GM18858 (cell line): Measurements from ENCODE around the gene CEP95.

Source experiments
- ATAC-seq: cut with Tn5 transposase; IDR thresholded peaks from one replicate; pipeline ENCODE4 v1.9.1; 2021; ENCODE audit not compliant: unreplicated experiment

The CEP95 gene

DNA sequence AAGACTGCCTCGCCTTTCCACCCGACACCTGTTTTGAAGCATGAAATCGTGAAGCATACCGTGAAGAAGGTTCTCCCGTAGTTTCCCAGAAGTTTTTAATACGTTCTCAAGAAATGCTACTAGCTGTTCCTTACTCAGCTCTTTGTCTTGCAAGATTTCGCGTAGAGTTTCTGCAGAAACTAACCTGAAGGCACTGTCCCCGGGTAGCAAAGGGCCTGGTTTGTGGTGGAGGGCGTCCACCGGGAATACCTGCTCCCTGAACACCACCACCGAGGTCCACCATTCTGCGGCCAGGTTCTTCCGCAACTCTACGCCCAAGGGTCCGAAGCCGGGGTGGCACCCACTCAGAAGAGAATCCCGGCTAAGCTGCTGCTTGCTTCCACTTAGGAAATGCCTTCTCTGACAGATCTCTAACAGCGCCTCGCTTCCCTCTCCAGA, 10.4 kb upstream of the CEP95 start:
- no peak for ATAC-seq

DNA sequence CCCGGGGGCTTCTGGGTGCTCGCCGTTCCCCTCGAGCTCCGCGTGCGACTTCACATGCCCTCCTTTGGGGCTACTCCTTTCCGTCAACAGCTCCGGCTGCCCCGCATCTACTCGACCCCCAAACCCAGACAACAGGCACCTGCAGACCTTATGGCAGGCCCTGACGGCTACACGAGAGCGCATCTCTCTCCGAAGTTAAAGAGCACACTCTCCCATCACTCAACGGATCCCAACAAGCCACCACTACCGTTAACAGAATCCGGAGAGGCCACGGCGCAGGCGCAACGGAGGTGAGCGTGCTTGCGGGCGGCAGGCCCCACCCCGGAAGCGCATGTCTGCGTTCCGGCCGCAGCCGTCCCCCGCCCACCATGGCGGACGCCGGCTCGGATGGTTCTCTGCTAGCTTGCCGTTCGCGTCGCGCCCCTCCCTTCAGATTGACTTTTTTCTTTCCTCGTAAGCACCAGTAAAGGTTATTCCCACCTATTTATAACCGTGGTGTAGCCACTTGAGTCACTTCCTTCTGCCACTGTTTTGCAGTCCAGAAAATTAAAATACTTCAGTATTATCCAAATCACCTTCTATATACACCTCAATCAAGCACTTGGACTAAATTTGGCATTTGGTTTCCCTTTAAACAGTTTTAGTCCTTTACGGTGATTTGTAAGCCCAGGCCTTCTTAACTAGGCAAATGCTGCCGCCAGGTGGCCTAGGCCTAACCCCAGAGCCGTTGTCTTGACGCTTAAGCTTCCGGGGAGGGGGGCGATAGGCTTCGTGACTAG, 9.8 kb upstream of the CEP95 start, which contains the start of gene POLG2:
Gene POLG2 (minus strand): TSS at position 269 of the 779 bp plus-strand sequence. CDS start 86 bp downstream, at position 183.
- peak; percentile 75 for ATAC-seq

DNA sequence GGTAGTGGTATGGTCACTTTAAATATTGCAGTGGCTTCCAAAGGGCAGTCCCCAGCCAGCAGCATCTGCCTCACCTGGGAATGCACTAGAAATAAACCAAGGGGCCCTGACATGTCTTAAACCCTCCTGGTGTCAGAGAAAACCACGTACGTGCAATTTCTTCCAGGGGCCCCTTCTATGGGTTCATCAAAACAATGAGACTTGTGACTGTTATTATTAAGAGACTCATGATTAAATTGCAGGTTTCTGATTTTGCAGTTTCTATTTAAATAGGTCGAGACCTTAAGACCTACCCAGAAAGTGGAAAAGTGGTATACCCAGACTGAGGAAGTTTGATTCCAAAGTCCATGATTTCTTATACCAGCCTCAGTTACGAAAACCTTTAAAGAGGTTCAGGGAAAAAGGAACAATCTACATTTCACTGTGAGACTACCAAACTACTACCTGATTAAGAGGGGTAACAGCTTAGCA, 9.2 kb upstream of the CEP95 start:
- ATAC-seq, result no peak

DNA sequence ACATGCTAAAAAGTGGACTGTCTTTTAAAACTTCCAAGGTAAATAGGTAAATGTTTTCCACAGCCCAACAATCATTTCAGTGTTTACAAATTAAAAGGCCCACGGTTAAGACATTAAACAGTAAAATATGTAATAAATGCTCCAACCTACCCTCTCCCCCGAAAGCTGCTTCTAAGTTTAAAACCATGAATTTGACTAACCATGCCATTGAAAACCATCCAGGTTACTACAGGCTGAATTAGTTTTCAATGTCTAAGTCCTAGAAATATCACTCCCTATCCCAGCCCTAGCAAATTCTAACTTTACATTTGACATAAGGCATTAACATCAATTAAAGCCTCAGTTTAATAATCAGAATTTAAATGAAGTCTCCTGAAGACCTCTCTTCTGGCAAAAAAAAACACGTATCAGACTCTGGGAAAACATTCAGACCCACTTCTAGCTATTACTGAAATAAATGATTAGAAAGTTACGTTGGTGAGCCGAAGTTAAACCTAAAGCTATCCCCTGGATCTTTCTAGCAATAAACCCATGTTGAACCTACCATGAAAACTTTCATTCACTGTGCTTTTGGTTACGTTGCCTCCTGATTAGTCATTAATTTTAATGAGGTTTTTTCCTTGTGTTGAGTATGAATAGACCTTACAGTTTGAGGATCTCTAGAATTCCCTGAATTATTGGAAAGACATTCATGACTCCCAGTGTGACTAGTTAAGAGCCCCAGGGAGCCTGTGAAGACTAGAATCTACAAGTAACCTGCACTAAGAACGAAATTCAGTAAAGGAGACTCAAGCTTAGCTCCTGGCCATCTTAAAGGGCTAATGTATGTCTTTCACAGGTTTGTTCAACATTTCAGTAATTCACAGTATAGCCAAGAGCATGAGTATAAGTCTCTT, 8.2 kb upstream of the CEP95 start:
- no peak for ATAC-seq

DNA sequence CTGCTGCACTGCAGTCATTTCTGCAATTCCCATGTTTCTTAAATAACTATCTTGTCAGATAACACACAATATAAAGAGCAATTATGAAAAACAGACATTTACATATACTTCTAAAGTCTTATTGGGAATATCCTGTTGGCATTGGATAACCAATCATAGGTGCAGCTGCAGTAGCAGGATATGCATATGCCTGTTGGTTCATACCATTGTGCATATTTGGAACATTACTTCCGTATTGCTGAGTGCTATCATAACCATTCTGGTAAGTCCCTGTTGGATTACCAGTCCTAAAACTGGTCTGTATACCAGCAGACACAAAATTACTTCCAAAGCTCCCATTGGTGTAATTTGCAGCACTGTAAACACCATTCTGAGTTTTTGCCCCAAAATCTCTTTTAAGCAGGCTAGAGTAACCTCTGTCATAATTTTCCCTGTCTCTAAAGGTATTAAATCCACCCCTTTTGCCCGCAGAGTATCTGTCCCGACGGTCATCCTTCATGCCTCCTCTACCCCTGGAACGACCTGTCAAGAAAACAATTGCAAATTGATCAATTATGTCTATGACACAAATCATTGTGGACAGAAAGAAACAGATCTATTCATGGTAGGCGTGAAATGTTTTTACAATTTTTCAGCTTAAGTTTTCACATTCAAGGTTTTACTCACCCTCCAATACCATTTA, 6.8 kb upstream of the CEP95 start:
- ATAC-seq, result no peak

DNA sequence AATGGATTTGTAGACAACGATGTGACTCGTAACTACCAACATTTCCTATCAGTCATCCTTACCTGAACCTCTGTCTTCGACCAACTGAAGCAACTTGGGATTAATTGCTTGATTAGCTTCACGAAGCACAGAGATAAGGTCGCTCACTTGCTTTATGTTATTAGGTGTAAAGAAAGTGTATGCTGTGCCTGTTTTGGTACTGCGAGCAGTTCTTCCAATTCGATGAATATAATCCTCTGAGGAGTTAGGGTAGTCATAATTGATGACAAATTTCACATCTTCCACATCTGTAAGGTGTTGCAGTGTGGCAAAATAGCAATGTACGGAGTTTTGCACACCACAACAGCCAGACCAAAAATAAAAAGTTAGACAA, 6.3 kb upstream of the CEP95 start:
- ATAC-seq, result no peak

DNA sequence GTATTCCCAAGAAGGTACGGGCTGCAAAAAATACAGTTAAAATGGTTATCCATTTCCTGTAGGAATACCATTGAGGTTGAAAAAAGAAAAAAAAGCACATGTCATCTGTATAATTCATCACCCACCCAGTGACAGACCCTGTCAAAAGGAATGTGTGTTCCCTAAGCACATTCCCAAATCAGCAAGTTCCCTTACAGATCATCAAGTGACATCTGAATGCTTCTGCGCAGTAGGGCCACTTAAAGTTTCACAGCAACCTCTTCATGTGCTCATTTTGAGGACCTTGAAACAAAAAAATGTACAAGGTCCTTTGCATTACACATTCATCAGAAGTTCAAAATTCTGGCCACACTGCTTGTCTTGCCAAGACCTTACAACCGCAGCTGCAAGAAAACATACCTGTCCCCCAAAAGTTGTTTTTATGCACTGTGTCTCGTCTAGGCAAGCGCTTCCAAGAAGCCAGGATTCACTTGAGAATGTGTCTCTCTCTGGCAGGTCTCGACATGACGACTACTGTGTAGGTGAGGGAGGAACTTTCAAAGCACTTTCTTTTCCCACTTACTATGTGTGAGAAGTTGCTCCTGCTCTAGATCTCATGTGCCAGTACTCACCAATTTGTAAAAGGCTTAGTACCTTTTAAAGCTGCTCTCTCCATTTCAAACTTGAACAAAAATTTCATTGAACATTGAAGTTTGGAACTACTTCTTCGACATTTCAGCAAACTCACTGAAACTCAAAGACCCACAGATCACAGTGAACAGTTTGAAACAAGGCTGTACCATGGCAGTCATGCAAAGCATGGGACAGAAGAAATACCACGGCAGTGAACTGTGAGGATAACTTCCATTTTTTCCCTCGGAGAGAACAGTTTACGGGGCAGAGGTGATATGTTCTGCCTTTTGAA, 5.7 kb upstream of the CEP95 start:
- no peak for ATAC-seq

DNA sequence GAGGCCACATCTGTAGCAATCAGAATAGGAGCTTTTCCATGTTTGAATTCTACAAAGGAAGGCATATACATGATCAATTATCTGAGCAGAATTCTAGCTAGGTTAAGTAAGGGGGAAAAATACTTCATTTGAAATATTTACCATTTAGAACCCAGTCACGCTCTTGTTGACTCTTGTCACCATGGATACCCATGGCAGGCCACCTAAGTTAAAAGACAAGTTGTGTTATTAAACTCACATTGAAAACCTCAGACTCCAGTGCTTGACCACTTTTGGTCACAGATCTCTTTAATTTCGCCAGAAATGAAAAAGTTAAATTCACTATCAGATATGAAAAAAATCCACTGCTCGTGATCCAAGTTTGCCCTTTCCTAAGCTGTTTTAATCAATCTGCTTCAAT, 4.8 kb upstream of the CEP95 start:
- ATAC-seq, result no peak

DNA sequence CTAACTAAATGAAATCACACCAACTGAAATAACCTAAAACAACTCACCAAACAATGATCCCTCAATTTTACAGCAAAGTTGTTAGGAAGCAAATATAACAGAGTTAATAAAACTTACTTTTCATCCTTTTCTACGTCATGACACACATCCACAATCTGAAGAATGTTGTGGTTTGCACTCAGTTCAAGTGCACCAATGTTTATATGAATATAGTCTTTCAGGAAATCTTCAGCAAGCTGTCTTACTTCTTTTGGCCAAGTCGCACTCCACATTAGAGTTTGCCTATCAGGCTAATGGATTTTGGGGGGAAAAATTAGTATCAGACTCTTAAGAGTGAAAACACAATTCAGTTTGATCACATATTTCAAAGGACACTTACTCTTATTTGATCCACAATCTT, 4.0 kb upstream of the CEP95 start:
- ATAC-seq, result no peak

DNA sequence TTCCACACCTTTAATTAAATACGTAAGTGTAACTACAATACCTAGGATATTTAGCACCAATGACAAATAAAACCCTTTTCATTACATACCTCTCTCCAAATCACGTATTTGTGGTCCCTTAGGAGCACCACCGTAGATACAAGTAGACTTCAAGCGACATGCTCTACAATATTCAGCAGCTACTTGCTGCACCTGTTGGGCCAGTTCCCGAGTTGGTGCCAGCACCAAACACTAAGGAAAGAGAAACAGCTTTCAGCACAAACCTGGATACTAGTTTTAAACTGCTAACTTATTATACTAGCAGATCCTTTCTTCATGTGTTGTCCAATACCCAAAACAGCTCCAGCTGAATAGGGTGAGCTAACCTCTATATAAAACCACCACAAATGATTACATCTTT, 3.4 kb upstream of the CEP95 start:
- ATAC-seq, result no peak

DNA sequence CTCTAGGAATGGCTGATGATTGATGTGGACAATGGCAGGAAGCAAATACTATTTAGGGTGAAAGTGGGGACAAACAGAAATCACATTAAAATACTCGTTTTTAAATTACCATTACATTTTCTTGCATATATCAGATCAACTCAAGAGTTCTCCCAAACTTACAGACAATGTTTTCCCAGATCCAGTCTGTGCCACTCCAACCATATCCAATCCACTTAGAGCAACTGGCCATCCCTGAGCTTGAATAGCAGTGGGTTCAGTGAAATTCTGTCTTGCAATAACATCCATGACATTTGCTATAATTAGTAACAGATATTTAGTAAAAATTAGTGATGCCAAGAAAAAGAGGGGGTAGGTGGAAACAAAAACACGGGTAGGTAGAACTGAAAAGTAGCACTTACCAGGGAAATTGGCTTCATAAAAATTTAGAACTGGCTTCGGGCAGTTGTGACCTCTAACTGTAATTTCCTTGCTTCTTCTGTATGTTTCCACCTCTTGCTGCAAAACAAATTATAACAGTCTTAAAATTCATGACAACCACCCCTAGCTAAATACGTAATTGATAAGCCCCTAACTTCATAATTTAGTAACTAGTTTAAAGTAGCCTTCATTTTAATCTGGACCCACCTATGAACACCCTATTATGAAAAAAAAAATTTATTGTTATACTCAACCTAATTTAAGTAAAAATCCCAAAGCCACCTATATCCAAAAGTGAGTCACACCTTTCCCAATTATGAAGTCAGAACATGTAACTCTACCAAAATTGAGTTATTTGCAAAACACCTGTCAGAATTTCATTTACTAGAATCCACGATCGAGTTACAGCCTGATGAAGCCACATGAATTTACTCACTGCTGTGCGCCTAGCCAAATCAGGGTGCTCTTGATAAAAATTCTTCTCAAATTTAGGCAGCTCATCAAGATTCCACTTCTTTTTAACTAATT, 2.7 kb upstream of the CEP95 start:
- ATAC-seq, result no peak

DNA sequence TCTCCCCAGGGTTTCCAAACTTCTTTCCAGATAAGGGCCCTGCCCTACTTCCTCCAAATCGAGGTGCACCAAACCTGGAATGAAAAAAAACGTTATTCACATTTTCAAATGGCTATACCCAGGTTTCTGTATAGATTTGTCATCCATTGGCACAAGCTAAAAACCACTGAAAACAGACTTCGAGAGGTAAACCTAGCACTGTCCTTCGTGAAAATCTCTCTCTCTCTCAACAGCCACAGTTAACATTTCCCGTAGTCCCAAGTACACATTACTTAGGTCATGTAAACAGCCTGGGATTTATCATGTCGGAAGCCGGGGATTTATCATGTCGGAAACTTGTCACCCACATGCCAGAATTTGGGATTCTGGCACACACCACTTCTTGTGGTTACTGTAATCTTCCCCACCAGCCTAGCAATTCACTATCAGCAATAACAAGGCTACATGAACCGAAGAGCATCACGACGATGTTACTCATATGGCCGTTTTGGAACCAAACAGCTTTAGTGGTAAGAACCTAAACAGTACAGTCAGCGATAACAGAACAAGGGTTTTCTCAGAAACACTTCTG, 1.9 kb upstream of the CEP95 start:
- no peak for ATAC-seq

DNA sequence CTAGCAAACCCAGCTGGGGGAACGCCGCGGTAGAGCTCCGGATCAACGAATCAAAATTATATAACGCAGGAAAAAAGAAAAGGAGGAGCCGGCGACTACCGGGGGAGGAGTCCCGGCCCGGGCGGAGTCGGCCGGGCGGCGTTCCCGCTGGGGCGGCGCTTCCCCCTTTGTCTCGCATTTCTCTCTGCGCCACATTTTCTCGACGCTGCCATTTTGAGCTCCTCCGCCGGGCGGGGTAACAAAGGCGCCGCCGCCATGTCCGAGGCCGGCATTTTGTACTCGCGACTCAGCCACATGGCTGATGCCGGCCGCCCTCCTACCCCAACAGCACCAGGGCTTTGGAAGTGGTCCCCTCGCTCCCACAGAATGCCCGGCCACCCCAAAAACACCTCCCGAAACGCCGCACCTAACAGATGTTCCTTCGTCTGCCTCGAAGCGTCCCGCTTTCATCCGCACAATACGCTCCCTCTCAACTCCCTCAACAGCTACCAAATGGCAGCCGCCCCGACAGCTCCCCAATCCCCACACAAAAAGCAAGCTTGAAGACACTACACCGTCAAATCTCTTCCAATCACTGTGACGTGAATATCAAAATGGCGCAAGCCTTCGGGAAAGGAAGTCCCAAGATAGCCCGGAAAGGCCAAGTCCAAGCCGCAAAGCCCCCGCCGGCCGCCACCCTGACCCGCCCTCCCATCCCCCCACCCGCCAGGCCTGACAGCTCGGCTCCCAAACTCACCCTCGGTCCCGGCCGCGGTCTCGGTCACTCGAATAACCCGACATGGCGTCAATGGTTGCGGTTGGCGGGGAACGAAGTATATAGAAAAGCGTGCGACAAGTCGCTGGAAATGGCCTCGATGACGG, 1.2 kb upstream of the CEP95 start:
- no peak for ATAC-seq

DNA sequence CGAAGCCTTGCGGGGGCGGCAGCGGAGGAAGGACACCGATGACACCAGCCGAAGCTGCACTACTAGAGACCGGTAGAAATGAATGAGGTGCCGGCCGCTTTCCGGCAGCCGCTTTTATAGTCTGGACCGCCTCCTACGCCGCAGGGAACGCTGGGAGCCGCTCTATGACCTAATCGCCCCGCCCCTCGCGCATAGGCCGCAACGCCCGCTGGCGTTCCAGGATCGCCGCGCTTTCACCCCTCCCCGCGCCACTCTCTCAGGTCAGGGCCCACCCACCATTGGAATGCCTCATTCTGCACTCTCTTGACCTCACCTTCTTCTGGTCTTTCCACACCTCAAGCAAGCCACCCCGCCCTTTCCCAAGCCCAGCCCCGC, 589 bp upstream of the CEP95 start, which contains the start of gene DDX5:
Gene DDX5 (minus strand): TSS at position 89 of the 375 bp plus-strand sequence. CDS start 170 bp downstream, outside the sequence.
- ATAC-seq, result peak; percentile 39

DNA sequence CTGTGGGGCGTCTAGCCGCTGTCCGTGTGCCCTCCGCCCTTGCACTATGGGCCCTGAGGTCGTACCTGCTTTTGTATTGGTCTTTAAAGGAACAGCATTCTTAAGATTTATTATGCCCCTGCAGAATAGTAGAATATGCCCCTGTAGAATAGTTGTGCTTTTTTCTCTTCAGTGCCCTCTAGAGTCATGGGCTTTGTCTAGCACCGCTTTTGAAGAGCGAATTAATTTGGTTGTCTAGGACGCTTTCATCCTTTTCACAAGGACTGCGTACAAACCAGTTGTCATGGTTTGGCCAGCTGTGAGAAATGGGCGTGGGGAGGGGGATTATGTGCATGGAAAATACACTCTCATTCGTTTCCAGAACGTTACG, 621 bp downstream of the CEP95 start:
- peak; percentile 17 for ATAC-seq

DNA sequence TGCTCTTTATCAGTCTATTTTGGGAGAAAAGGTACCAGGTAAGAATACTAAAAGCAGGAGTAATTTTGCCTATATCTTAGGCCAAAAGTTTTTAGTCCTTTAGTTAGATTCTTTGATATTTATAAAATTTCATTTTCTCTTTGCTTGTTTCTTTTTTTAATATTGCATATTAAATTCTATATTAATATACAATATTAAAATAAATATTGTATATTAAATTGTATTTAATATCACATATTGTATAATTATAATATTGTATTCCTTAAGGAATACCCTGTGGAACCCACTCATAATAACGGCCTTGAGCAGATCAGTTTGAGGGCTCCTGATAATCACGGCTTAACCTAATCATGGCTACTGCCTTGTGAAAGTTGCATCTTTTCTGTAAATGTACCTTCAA, 1.9 kb downstream of the CEP95 start:
- no peak for ATAC-seq

DNA sequence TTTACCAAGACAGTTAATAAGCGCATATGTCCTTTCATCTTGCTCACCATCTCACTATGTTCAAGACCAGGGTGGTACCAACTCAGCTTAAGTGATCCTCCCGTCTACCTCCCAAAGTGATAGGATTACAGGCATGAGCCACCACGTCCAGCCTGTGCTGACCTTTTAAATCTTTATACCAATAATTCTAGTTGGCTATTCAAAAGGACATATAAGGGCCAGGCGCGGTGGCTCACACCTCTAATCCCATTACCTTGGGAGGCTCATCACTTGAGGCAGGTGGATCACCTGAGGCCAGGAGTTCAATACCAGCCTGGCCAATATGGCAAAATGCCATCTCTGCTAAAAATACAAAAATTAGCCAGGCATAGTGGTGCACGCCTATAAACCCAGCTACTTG, 2.4 kb downstream of the CEP95 start:
- no peak for ATAC-seq

DNA sequence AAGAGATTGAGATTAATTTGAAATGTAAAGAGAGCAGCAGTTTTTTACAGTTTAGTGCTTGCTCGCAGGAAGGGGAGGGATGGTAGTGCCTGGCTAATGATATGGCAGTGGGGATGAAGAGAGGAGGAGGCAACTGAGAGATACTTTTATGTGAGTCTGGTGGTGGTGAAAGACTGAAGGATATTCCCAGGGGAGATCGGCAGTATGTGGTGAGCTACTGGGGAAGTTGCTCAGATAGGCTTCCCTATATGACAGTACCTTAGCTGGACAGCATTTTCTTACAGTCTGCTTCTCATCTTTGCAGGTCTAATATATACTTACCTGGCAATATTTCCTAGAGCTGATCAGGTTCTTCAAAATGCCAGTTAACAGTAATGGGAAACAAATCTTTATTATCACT, 8.6 kb downstream of the CEP95 start:
- no peak for ATAC-seq
